VCaP (cell line): ENCODE results near the gene MCL1.

Experiments used
- H3K27ac ChIP-seq: fragments of 450-650 bp; 2 replicates; pipeline ENCODE4 v1.5.1; 2017
- CTCF ChIP-seq: fragments of 450-650 bp; conservative IDR thresholded peaks from 2 replicates; pipeline ENCODE4 v1.5.1; 2017; ENCODE audit warnings: mild to moderate bottlenecking, moderate library complexity

MCL1 gene

GRCh38 chr1:150560011-150560438 lies 19.4 kb downstream of the MCL1 start:
- TF ChIP-seq CTCF: peak; percentile 91
- peak overlapping the region; percentile 100 for H3K27ac ChIP-seq

DNA sequence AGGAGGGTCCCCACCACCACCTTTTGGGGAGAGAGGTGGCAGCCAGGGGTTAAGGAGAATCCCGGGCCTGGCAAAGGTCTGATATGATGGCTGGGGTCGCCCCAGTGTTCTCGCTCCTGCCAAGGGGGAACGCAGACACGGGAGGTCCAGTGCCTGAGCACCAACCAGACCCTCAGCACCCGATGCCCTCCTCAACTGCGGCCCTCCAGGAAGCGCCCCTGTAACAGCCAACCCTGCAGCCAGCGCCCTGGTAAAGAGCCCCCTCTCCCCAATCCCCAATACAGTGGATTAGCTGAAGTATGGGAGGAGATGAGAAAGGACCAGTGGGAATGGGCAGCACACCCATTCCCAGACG lies 19.8 kb downstream of the MCL1 start:
- peak overlapping the region; percentile 100; the same call in 1 of the 2 replicates for H3K27ac ChIP-seq
- no peak for TF ChIP-seq CTCF

- H3K27ac ChIP-seq: no peak overlapping the region; the same call in 1 of the 2 replicates
- TF ChIP-seq CTCF: no peak
Observed at GRCh38 chr1:150558761-150559655, 20.4 kb downstream of the MCL1 start.

DNA sequence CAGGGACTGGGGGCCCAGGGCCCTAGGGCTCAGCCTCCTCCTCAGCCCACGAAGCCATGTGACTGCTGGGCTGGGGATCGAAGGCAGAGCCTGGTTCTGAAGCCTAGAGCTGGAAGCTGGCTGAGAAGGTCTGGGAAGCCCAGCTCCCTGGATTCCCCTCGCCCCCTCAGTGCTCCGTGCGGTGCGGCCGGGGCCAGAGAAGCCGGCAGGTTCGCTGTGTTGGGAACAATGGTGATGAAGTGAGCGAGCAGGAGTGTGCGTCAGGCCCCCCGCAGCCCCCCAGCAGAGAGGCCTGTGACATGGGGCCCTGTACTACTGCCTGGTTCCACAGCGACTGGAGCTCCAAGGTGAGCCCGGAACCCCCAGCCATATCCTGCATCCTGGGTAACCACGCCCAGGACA lies 21.1 kb downstream of the MCL1 start:
- no peak for TF ChIP-seq CTCF
- H3K27ac ChIP-seq: no peak overlapping the region

DNA sequence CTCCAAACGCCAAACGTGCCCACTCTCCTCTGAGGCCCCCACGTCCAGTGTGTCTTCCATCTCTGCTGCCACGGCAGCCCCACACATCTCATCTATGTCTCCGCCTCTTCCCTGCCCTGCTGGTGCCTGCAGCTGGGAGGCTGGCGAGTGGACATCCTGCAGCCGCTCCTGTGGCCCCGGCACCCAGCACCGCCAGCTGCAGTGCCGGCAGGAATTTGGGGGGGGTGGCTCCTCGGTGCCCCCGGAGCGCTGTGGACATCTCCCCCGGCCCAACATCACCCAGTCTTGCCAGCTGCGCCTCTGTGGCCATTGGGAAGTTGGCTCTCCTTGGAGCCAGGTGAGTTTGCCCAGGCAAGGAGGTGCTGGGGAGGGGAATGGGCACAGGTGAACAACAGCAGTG lies 21.6 kb downstream of the MCL1 start:
- TF ChIP-seq CTCF: no peak
- no peak overlapping the region for H3K27ac ChIP-seq

- no peak overlapping the region for H3K27ac ChIP-seq
- TF ChIP-seq CTCF: no peak
Observed at GRCh38 chr1:150557065-150557600, 22.3 kb downstream of the MCL1 start.

GRCh38 chr1:150555971-150556865 lies 23.2 kb downstream of the MCL1 start:
- no peak overlapping the region for H3K27ac ChIP-seq

More at GRCh38 chr1:150555971-150556865, 23.2 kb downstream of the MCL1 start:
- TF ChIP-seq CTCF: no peak
